Stomach (tissue), 4 donors: ENCODE measurements around the gene CFAP57.

Experiments
- CTCF ChIP-seq, 7 experiments: fragments of 450-650 bp in 4 of 7; fragments of 200-600 bp in 3 of 7; sonication (generic) in 3 of 7; IDR thresholded peaks; one replicate each; pipeline ENCODE4 v1.5.1; 2016 to 2019; ENCODE audit warnings: antibody characterized with exemption in 7 of 7, control low read depth in 2 of 7, mild to moderate bottlenecking in 1 of 7
- EP300 ChIP-seq: sonication (generic); formaldehyde crosslinking; IDR thresholded peaks from one replicate; pipeline ENCODE4 v1.6.1; 2017; ENCODE audit warnings: antibody characterized with exemption
- POLR2A ChIP-seq, 4 donors: fragments of 450-650 bp; IDR thresholded peaks; one replicate each; pipeline ENCODE4 v1.6.1; 2016; ENCODE audit warnings: antibody characterized with exemption in 4 of 4, control low read depth in 2 of 4, mild to moderate bottlenecking in 1 of 4, moderate library complexity in 1 of 4
- POLR2AphosphoS5 ChIP-seq, 3 donors: sonication (generic); formaldehyde crosslinking; IDR thresholded peaks; one replicate each; pipeline ENCODE4 v1.6.1; 2016; ENCODE audit warnings: antibody characterized with exemption in 3 of 3

- TF ChIP-seq CTCF (IDR thresholded peaks at IDR 0.05) (no peak), POLR2AphosphoS5 (IDR thresholded peaks at IDR 0.05) (no peak), EP300 (no peak), POLR2A (IDR thresholded peaks at IDR 0.05) (no peak)
These were observed 16.1 kb upstream of the CFAP57 start for GRCh38 chr1:43156026-43156425.
